Fibroblast of skin of scalp (primary cell): ENCODE results near the gene ACAA1. TPM values are rescaled to one million over a fixed set of nuclear protein-coding genes. Genes with fewer than 3 reads are reported as not detected.
A peak's percentile ranks its signal among the peaks of the same experiment; 100 is the strongest.
"Not testable (repeated sequence)": the region's sequence is repeated elsewhere in the genome, so short reads cannot be mapped to it uniquely, and the experiment has no call there.

ENCODE experiments used
- DNase-seq: peaks from one replicate; pipeline ENCODE4 v3.0.0-alpha.2; 2013
- polyA plus RNA-seq, 2 experiments: library from polyadenylated mRNA; unstranded; fragments of 120-200 nt; gene quantifications; one replicate each; pipeline ENCODE4 v1.2.1, GENCODE V29; 2013; ENCODE audit not compliant: insufficient read length in 2 of 2

Gene ACAA1
- 37.2 TPM for polyA plus RNA-seq (2013, experiment 1 of 2; ENCODE audit: insufficient read length)
- 35.7 TPM for polyA plus RNA-seq (2013, experiment 2 of 2; ENCODE audit: insufficient read length)

- DNase-seq: peak; percentile 99
Observed at GRCh38 chr3:38136777-38137614, at the start of gene ACAA1. ACAA1 (minus strand) TSS chr3:38137127; CDS start chr3:38137035, 92 bp downstream.

- no peak for DNase-seq
Observed at GRCh38 chr3:38177181-38177580, 40.3 kb upstream of the ACAA1 start.

GRCh38 chr3:38173834-38174418, 37.0 kb upstream of the ACAA1 start:
- DNase-seq: no peak

GRCh38 chr3:38171622-38172021, 34.7 kb upstream of the ACAA1 start:
- DNase-seq: no peak

GRCh38 chr3:38170722-38171121, 33.8 kb upstream of the ACAA1 start:
- no peak for DNase-seq

- no peak for DNase-seq
Observed at GRCh38 chr3:38169027-38169317, 32.0 kb upstream of the ACAA1 start.

- peak; percentile 85 for DNase-seq
Observed at GRCh38 chr3:38168151-38169026, 31.5 kb upstream of the ACAA1 start.

GRCh38 chr3:38167591-38167990, 30.7 kb upstream of the ACAA1 start:
- DNase-seq: no peak

GRCh38 chr3:38165722-38166387, 28.9 kb upstream of the ACAA1 start:
- DNase-seq: no peak

GRCh38 chr3:38164952-38165721, 28.2 kb upstream of the ACAA1 start, which contains the start of gene OXSR1:
OXSR1 (plus strand) TSS chr3:38165537; CDS start chr3:38165877, 340 bp downstream.
- peak; percentile 100 for DNase-seq

- DNase-seq: no peak
Observed at GRCh38 chr3:38164643-38164951, 27.7 kb upstream of the ACAA1 start.

- DNase-seq: no peak
Observed at GRCh38 chr3:38163841-38164642, 27.1 kb upstream of the ACAA1 start.

- DNase-seq: no peak
Observed at GRCh38 chr3:38163117-38163840, 26.4 kb upstream of the ACAA1 start.

- not testable (repeated sequence) for DNase-seq
Observed at GRCh38 chr3:38160704-38161103, 23.8 kb upstream of the ACAA1 start.

GRCh38 chr3:38158472-38158871, 21.5 kb upstream of the ACAA1 start:
- no peak for DNase-seq

- no peak for DNase-seq
Observed at GRCh38 chr3:38157595-38157994, 20.7 kb upstream of the ACAA1 start.

- DNase-seq: no peak
Observed at GRCh38 chr3:38157117-38157516, 20.2 kb upstream of the ACAA1 start.

- no peak for DNase-seq
Observed at GRCh38 chr3:38155825-38156224, 18.9 kb upstream of the ACAA1 start.

- no peak for DNase-seq
Observed at GRCh38 chr3:38154625-38155255, 17.8 kb upstream of the ACAA1 start.

GRCh38 chr3:38154033-38154494, 17.1 kb upstream of the ACAA1 start:
- DNase-seq: peak; percentile 44
